ENCODE data around the gene CDIP1.

DNA sequence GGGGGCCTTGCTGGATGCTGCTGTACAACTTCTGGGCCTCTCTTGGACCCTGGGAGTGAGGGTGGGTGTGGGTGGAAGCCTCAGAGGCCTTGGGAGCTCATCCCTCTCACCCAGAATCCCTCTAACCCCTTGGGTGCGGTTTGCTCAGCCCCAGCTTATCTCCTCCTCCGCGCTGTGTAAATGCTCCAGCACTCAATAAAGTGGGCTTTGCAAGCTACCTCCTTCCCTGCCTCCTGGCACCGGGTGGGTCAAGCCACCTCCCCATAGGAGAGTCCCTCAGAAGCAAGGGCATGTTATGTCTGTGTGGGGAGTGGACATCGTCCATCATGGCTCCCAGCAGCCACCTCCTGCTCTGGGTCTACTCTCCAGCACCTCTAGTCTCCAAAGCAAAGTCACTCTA is 28.4 kb downstream of the CDIP1 start:
- TF ChIP-seq, protein P1, sequence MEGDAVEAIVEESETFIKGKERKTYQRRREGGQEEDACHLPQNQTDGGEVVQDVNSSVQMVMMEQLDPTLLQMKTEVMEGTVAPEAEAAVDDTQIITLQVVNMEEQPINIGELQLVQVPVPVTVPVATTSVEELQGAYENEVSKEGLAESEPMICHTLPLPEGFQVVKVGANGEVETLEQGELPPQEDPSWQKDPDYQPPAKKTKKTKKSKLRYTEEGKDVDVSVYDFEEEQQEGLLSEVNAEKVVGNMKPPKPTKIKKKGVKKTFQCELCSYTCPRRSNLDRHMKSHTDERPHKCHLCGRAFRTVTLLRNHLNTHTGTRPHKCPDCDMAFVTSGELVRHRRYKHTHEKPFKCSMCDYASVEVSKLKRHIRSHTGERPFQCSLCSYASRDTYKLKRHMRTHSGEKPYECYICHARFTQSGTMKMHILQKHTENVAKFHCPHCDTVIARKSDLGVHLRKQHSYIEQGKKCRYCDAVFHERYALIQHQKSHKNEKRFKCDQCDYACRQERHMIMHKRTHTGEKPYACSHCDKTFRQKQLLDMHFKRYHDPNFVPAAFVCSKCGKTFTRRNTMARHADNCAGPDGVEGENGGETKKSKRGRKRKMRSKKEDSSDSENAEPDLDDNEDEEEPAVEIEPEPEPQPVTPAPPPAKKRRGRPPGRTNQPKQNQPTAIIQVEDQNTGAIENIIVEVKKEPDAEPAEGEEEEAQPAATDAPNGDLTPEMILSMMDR (IDR thresholded peaks at IDR 0.05; ENCODE audit: low read depth, low read length, poor library complexity, severe bottlenecking) = no peak
- TF ChIP-seq EZH2phosphoT487 (IDR thresholded peaks at IDR 0.05; ENCODE audit: borderline replicate concordance, low read length) = no peak

Data from DOHH2 (cell line).